Cortex of kidney (tissue), 1 donor: Measurements from ENCODE around the gene UNK.
"Not testable (repeated sequence)": the region's sequence is repeated elsewhere in the genome, so short reads cannot be mapped to it uniquely, and the experiment has no call there.

Source experiments
- DNase-seq: peaks from one replicate; lab custom pipeline; 2025; lab: John Stamatoyannopoulos, UW

UNK gene

DNA sequence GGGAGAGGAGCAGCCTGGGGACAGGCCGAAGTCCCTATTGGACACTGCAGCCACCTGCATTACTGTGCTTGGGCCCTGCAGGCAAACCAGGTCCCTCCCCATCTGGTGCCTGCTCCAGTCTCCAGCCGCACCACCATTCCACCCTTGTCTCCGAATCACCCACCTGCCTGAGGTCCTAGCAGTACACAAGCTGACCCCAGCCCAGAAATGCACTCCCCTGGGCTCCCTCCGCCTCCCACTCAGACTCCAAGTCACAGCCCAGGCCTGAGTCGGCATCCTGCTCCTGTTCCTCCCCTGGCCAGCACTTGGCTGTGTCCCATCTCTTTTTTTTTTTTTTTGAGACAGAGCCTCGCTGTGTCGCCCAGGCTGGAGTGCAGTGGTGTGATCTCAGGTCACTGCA, 53.3 kb downstream of the UNK start:
- DNase-seq = no peak

DNA sequence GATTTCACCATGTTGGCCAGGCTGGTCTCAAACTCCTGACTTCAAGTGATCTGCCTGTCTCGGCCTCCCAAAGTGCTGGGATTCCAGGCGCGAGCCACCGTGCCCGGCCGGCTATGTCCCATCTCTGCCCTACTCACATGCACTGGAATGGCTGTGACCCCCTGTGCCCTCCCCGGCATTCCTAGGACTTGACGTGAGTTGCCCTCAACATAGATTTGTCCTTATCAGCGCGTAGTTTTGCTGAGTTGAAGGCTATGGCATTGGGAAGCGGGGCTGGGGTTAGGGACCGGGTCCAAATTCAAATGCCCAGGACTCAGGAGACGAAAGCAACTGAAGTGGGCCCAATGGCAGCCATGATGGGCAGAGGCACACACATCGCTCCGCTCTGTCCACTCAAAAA, 53.8 kb downstream of the UNK start:
- DNase-seq = no peak

DNA sequence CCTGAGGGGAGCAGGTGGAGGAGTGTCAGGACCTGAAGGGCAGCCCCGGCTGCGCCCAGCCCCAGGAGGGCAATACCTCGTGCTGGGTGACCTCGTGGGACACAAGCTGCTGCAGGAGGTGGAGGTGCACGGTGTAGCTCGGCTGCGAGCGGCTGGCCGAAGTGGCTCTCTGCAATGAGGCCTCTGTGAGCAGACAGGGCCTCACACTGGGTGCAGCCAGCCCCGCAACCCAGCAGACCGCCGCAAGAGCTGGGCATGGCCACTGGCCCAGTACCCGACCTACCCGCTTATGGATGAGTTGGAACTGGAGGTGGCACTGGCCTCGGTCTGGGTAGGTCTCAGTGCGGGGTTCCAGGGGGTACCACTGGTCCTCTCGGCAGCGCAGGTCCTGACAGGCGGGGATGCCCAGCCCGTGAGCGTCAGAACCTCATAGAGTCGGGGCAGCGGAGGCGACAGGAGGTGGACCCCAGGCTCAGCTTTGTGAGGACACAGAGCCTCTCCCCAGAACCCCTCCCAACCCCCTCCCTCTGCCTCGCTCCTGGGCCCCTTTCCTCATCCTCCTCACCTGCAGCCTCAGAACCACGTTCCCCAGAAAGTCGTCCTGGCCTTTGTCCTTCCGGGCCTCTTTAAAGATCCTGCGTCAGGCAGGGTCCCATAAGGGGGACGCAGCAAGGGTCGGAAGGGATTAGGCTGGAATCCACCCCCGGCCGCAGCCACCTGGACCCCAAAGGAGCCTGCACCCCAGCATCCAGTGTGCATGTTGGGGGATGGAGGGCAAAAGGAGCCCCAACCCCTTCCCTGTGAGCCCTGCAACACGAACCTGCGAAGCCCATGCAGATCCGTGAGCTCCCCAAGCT, 55.6 kb downstream of the UNK start:
- no peak for DNase-seq

DNA sequence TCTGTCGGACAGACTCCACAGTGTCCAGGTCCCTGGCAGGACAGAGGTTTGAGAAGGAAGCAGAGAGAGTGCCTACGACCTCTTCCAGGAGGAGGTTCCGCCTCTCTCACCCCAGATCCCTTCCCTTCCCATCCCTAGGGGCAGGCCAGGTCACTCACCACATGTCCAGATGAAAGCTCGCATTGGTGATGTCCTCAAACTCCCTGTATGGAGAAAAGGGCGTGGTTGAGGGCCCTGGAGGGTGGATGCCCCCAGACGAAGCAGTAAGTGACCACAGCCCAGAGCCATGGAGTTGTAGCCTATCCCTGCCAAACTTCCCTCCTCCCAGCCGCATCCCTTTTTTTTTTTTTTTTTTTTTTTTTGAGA, 56.2 kb downstream of the UNK start:
- DNase-seq = no peak

DNA sequence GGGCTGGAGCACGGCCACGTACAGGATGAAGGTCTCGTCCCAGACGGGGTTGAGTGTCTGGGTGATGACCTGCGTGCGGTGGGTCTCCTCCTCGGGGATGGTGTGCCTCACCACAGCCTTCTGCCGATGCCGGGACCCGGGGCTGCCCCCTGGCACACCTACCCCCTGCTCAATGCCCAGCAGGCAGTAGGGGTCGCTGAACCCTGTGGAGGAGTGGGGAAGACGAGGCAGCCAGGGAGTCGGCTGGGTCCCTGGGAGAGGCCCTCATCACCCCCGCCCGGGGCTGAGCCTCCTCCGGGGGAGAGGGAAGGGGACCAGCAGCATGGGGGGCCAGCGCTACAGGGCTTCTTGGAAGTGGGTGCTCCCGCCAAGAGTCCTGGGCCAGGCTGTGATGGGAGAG, 57.8 kb downstream of the UNK start:
- DNase-seq = no peak

DNA sequence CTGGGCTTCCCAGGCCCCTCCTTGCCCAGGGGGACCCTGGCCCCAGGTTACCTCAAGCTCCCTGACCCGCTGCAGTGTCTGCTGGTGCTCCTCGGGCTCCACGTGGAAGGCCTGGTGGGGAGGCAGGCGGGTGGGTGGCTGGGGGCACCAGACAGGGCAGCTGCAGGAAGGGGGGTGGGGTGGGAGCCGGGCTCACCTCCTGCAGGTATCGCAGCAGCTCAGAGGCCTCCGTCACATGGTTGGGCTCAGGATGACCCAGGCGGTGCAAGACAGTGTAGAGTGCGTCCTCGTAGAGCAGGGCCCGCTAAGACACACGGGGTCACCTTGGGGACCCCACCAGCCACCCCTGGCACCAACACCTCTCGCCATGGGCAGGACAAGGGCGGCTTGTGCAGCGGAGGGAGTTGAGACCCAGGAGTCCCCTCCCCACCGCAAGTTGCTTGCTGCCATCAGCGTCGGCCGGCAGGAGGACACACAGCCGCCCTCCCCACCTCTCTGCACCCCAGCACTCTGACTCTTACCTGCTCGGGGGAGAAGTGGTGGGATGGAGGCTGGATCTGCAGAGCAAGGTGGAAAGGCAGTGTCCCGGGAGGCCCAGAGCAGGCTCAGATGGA, 58.5 kb downstream of the UNK start:
- no peak for DNase-seq

DNA sequence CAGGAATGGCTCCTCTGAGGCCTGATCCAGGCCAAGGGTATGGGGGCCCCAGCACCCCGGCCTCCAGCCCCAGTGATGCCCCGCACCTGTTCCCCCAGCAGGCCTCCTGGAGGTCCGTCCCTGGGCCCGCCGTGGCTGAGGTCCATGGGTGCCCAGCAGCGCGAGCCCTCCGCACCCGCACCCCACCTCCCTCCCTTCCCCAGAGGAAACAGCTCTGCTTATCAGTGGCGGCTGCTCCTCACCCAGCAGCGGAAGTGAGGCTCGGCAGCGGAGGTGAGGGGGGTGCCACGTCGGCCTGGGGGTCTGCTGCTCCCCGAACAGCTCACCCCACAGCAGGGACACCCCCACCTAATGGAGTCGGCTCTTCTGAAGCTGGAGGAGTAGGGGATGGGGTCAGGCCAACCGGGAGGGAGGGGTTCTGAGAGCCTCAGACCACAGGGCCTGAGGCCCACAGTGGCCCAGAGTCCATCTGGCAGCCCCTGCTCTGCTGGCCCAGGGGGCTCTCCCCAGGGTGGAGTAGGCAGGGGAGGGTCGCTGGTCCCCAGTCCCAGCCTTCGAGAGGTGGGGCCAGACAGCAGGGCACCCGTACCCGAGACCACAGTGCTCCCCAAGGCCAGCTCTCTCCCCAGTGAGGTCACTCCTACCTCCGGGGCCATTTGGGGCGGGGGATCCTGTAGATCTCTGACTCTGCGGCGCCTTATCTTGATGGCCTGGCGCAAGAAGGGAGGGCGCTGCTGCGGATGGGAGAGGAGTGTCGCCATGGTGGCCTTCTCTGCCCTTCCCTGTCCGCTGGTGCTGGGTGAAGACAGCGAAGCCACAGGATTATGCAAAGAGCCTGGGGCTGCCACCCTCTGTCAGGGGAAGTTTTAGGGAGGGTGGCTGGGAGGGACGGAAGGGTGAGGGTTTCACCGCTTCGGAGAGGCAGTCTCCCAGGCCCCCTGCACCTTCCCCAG, 59.2 kb downstream of the UNK start, which contains the start of gene UNC13D:
Gene UNC13D (minus strand): TSS at position 828 of the 953 bp plus-strand sequence. CDS start 67 bp downstream, at position 761.
- DNase-seq = no peak

DNA sequence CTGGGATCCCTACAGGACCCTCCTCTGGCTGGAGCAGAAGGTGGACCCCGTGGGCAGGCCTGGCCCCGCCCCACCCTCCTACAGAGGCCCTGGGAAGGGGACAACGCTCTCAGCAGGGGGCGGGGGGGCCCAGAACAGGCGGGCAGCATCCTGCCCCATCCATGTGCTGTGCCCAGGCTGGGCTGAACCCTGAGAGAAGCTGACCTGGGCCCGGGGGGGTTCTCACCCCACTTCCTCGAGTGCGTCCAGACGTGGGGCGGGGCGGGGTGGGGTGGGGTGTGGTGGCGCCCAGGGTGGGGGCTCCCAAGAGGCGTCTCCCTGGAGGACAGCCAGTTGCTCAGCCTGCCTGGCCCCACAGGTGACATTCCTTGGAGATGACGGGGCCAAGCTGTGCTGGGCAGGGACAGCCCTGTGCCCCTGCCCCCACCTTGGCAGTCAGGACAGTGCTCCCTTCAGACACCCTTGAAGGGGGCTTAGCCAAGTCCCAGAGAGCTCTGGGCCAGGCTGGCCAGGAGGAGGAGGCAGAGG, 60.0 kb downstream of the UNK start:
- no peak for DNase-seq

DNA sequence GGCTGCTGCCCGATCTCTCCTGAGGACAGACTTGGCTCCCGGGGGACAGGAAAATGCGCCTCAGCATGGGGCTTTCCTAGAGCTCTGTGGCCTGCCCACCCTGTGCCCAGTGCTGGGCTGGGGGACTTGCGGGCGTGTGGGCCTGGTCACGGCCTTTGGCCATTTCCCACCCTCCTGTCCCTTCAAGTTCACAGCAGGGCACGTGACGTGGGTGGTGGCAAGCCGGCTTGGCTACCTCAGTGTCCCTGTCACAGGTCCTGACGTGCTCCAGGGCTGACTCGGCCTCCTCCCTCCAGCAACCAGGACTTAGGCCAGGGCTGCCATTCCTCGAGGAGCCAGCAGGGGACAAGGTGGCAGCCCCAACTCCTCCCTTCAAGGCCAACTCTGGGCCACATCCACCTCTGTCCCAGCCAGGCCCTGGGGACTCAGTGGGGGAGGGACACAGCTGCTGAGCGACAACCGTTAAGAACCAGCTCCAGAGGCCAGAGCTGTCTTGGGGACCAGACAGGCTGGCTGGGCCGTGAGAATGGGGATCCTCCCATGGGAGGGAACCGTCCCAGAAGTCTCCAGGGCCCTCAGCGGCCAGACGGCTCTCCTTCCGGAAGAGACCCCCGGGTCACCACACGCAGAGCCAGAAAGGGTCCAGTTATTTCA, 60.6 kb downstream of the UNK start:
- no peak for DNase-seq

DNA sequence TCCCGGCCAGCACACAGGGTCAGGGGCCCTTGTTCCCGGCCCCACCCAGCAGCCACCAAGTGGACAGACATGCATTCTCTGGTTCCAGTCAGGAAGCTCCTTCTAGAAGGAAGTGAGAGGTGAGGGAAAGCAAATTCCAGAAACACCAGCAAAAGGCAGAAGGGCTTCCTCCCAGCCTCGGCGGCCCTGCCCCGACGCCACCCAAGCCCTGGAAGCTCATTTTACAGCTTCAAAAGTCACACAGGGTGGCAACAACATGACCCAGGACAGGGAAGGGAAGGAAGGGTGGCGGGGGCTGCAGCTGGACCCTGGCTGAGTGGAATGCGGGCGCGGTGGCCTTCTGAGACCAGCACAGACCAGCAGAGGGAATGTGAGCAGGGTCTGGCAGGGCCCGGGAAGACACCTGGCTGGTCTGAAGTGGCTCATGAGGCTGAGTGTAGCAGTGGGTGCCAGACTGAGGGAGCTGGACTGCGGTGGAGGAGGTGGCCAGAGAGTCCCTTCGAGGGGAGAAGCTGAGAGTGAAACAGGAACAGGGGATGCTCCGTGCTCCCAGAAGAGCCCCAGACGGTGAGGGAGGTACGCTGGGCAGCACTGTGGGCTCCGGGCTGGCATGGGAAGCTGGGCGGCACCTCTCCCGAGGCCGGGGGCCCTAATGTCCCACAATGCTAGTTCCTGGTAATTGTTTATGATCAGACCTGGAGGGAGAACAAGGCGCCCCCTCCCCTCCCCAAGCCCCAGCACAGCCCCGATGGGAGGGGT, 61.5 kb downstream of the UNK start:
- DNase-seq = no peak

DNA sequence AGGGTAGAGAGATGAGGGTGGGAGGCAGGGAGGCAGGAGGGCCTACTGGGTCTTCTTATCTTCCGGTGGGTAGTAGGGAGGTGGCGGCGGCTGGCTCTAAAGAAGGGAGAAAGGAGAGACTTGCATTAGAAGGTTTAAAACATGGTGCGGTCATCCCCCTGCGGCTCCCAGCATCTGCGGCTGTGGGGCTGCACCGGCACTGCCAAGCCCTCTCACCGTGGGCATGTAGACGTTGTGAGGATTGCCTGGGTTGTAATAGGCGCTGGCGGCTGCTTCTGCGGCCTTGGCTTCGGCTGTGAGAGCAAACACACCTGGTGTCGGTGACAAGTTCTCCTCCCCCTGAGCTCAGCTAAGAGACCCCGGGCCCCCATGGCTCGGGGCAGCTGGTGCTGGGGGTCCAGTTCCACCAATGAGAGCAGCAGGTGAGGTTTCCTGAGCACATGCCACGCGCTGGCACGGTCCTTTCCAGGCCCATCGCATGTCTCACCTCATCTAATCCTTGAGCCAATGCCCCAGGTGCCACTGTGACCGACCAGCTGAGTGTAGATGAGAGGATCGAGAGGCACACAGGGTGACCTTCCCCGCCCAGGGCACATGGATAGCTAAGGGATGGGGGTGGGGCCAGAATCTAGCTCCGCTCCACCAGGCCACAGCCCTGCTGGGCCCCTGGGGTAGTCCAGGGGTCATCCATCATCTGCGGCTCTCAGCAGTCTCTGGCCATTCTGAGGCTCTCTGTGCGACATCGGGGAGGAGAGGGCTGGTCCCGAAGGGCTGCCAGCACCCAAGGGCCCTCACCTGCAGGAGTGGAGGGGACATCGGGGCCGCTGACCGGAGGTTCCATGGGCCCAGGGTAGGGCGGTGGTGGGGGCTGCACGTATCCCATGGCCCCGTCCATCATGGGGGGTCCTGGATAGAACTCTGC, 62.3 kb downstream of the UNK start:
- no peak for DNase-seq

DNA sequence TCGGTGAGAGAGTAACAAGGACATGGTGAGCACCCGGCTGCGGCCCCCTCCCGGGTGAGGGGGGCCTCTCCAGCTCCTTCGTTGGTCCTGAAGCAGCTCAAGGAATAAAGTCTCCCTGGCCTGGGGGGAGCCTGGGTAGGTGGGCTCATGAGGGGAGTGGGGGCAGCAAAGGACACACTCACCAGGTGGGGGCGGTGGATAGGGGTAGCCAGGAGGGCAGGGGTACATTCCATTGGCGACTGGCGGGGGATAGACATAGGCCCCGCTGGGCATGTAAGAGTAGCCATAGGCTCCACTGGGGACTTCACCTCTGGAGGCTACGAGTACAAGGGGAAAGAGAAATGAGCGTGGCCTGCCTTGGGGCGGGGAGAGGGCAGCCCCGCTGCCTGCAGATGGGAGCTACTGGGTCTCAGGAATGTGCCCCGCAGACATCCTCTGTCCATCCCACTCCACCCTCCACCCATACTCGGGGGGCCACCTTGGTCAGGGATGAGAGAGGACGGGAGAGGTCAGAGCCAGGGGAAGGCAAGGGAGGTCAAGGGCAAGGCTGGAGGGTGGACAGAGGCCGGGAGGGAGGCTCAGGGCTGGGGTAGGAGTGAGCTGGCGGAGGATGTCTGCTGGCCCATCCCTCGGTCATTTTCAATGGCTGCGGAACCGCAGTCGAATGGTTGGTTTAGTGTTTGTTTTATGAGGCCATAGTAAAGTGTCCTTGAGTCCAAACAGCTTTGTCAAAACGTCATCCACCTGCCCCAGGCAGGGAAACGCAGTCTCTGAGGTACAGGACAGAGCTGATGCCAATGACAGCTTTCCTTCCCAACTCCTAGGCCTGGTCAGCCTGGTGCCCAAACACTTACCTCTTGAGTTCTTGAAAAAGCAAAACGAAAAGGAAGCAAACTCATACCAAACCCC, 63.3 kb downstream of the UNK start:
- DNase-seq = no peak

DNA sequence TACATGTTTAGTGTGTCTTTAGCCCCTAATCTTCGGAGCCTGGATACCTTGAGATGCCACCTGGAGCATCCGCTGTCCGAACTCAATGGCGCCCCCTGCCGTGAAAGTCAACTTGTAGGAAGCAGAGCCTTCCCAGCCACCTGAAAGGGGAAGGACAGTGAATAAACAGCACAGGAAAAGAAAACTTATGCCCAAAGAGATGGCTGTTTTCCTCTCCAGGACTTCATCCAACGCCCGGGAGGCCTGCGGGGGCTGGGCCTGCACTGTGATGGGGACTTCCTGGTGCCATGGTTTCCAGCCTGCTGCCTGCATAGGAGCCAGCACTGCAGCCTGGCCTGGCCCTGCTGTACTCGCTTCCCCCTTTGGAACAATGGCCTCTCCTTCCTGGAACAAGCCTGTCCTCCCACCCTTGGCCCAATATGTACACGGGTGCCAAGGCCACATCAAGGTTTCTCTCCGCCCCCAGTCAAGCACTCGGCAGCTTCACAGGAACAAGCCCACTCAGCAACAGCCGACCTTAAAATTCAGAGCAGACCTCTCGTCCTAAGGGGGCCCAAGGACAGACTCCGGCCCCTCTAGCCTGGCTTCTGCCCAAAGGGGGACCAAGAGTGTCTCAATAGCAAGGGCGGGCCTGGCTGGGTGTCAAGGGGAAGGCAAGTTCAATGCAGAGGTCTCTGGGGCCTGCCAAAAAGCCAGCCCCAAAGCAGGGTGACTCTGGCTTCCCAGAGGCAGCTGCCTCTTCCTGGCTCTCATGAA, 64.1 kb downstream of the UNK start:
- no peak for DNase-seq

DNA sequence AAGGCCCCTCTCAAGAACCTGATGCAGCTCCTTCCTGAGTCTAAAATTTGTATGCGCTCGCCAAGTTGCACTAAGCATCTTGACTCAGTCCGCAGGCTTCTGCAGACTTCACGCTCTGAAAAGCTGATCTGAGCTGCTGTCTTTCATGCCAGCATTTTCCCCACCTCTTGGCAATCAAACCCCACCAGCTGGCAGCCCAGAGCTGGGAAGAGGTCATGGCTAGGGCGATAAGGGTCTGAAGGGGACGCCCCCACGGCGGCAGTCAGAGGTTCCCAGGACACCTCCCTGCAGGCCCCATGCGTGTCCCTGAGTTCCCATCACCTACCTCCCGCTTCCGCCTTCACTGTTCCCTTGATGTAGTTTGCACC, 64.7 kb downstream of the UNK start:
- DNase-seq = no peak

DNA sequence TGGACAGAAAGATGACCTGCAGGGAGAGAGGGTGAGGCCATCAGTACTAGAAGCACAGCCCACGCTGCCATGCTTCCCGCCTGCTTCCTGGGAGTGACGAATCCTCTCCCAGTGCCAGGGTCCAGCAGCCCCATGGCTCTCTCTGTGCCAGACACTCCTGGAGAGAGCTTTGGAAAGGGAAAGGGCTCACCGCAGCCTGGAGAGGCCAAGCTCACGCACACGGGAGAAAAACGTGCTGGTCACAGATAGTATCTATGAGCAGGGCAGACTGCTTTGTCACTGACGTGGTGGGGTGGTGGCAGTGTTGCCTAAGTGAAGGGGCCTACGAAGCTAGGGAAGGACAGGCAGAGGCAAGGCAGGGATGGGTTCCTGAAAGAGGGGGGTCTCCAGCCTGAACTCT, 65.1 kb downstream of the UNK start:
- DNase-seq = no peak

DNA sequence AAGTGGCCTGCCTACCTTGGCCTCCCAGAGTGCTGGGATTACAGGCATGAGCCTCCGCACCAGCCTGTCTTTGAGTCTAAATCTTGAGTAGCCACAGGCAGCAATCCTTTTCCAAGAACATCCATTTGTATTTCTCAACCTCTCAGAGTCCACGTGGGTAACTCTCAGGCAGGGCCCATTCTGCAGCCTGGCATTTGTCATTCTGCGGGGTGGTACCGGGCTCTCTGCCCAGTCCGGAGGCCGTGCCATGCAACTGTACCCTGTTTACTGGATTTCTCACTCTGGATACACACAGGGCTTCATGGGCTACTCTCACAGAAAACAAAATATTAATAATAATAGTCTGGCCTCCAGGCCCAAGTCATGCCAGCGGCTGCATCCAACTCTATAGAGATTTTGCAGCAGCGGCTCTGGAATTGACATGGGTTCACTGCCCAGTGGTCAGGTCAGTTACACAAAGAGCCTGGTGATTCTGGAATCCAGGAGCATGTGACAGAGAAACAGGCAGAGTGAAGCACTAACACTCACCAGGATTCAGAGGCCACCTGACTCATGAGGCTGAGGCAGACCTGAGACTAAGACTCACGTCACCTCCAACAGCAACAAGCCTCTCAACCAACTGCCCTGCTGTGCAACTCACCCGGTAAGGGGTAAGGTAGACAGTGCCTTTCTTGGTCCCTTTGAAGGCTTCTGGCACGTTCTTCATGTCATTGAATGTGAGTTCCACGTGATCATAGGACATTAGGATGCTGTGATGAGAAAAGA, 66.5 kb downstream of the UNK start:
- no peak for DNase-seq

DNA sequence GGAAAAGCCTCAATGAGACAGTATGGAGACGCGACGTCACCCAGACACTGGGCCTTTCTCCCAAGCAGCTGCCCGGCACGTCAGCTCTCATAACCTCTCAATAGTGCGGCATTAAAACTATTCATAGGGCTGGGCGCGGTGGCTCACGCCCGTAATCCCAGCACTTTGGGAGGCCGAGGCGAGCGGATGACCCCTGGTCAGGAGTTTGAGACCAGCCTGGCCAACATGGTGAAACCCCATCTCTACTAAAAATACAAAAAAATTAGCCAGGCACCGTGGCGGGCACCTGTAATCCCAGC, 67.0 kb downstream of the UNK start:
- not testable (repeated sequence) for DNase-seq

DNA sequence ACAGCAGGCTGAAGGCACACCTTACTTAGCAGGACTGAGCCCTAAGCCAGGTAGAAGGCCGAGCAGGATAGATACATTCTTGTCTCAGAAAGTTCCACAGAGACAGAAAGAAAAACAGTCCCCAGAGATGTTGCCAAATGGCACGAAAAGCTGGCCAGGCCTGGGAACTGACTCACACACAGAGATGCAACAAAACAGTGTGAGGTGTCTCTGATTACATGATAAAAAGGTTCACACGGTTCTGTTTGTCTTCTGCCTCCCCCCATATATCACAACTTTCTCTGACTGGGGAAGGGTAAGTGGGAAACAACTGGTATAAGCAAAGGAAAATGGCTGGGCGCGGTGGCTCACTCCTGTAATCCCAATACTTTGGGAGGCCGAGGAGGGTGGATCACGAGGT, 68.8 kb downstream of the UNK start:
- DNase-seq = no peak
